Loucy (cell line): ENCODE data around the gene SH3RF2.

Experiments used
- EZH2phosphoT487 ChIP-seq: fragments of 200-600 bp; IDR thresholded peaks from 2 replicates; pipeline ENCODE4 v1.6.1; 2018; ENCODE audit warnings: antibody characterized with exemption, mild to moderate bottlenecking, moderate library complexity, borderline replicate concordance
- TF ChIP-seq, protein P1 (sequence below): fragments of 200-600 bp; sonication (generic); conservative IDR thresholded peaks from 2 replicates; pipeline ENCODE4 v1.5.1; 2014; ENCODE audit warnings: mild to moderate bottlenecking, antibody characterized with exemption, low read length

DNA sequence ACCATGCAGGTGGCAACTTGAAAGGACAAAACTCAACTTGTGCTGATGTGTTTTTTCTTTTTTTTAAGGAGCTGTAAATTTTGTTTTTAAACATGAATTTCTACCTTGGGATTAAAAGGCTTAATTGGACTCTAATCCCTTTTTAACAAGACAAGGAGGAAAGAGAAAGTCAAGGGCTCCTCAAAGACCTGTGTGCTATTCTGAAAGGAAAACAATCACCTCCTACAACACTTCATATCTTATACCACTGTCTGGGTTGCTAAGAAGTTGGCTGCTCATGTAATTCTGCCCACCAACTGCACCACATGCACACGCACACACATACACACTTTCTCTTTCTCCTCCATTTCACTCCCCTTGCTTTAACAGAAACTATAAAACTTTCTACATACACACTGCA is 78.6 kb downstream of the SH3RF2 start:
- TF ChIP-seq, protein P1, sequence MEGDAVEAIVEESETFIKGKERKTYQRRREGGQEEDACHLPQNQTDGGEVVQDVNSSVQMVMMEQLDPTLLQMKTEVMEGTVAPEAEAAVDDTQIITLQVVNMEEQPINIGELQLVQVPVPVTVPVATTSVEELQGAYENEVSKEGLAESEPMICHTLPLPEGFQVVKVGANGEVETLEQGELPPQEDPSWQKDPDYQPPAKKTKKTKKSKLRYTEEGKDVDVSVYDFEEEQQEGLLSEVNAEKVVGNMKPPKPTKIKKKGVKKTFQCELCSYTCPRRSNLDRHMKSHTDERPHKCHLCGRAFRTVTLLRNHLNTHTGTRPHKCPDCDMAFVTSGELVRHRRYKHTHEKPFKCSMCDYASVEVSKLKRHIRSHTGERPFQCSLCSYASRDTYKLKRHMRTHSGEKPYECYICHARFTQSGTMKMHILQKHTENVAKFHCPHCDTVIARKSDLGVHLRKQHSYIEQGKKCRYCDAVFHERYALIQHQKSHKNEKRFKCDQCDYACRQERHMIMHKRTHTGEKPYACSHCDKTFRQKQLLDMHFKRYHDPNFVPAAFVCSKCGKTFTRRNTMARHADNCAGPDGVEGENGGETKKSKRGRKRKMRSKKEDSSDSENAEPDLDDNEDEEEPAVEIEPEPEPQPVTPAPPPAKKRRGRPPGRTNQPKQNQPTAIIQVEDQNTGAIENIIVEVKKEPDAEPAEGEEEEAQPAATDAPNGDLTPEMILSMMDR: no peak
- TF ChIP-seq EZH2phosphoT487: no peak
